GM23338 (cell line): ENCODE results near the gene RCBTB1. TPM values are rescaled to one million over a fixed set of nuclear protein-coding genes. Genes with fewer than 3 reads are reported as not detected.

Experiments
- ATAC-seq: fragments of 200-7000 bp; cut with Tn5 transposase; 3 replicates; pipeline ENCODE4 v1.9.1; 2020
- DNase-seq: peaks from one replicate; pipeline ENCODE4 v3.0.0-alpha.2; 2015; ENCODE audit warnings: low spot score
- H2AFZ ChIP-seq: fragments of 200-600 bp; sonication (generic); 2 replicates; pipeline ENCODE4 v1.8.0; 2016; ENCODE audit warnings: antibody characterized with exemption, mild to moderate bottlenecking, moderate library complexity
- H3F3A ChIP-seq: fragments of 200-600 bp; sonication (generic); replicated peaks from 2 replicates; pipeline ENCODE4 v1.8.0; 2017; ENCODE audit warnings: antibody characterized with exemption, mixed run types, low read depth
- H3K27ac ChIP-seq: fragments of 200-600 bp; sonication (generic); 2 replicates; pipeline ENCODE4 v1.6.1; 2016; ENCODE audit warnings: low read depth
- H3K27me3 ChIP-seq: fragments of 200-600 bp; sonication (generic); 2 replicates; pipeline ENCODE4 v1.8.0; 2016; ENCODE audit warnings: mild to moderate bottlenecking, mixed run types, moderate library complexity; ENCODE audit not compliant: insufficient read depth
- H3K36me3 ChIP-seq: fragments of 200-600 bp; sonication (generic); 2 replicates; pipeline ENCODE4 v1.8.0; 2016; ENCODE audit warnings: mild to moderate bottlenecking; ENCODE audit not compliant: insufficient read depth
- H3K4me1 ChIP-seq: fragments of 200-600 bp; sonication (generic); 2 replicates; pipeline ENCODE4 v1.8.0; 2016; ENCODE audit warnings: mild to moderate bottlenecking, moderate library complexity; ENCODE audit not compliant: insufficient read depth
- H3K4me2 ChIP-seq: fragments of 200-600 bp; sonication (generic); 2 replicates; pipeline ENCODE4 v1.7.1; 2017; ENCODE audit warnings: mixed run types
- H3K4me3 ChIP-seq: fragments of 200-600 bp; sonication (generic); 2 replicates; pipeline ENCODE4 v1.6.1; 2016; ENCODE audit warnings: mixed run types
- H3K79me2 ChIP-seq: fragments of 200-600 bp; sonication (generic); replicated peaks from 2 replicates; pipeline ENCODE4 v1.8.0; 2017; ENCODE audit warnings: mild to moderate bottlenecking; ENCODE audit not compliant: insufficient read depth
- H3K9me2 ChIP-seq: fragments of 200-600 bp; sonication (generic); 2 replicates; pipeline ENCODE4 v1.8.0; 2017; ENCODE audit not compliant: insufficient read depth
- H4K20me1 ChIP-seq: fragments of 200-600 bp; sonication (generic); replicated peaks from 2 replicates; pipeline ENCODE4 v1.8.0; 2017; ENCODE audit warnings: mild to moderate bottlenecking; ENCODE audit not compliant: insufficient read depth
- H3K27ac Mint-ChIP-seq: 2 replicates; pipeline ENCODE4 v1.8.0; 2020; ENCODE audit warnings: inconsistent platforms, mild to moderate bottlenecking, moderate library complexity, mixed read lengths
- H3K27me3 Mint-ChIP-seq: 3 replicates; pipeline ENCODE4 v1.8.0; 2022; ENCODE audit warnings: low read depth, mild to moderate bottlenecking, moderate library complexity, mixed read lengths, inconsistent platforms; ENCODE audit not compliant: insufficient read depth, poor library complexity
- H3K36me3 Mint-ChIP-seq: 3 replicates; pipeline ENCODE4 v1.8.0; 2021; ENCODE audit warnings: low read depth, mild to moderate bottlenecking, inconsistent platforms, moderate library complexity, mixed read lengths
- H3K4me1 Mint-ChIP-seq: 3 replicates; pipeline ENCODE4 v1.8.0; 2020; ENCODE audit warnings: mild to moderate bottlenecking, inconsistent platforms, mixed read lengths
- H3K4me3 Mint-ChIP-seq: 3 replicates; pipeline ENCODE4 v1.8.0; 2021; ENCODE audit warnings: moderate library complexity, mild to moderate bottlenecking, inconsistent platforms, mixed read lengths
- H3K9me3 Mint-ChIP-seq: 3 replicates; pipeline ENCODE4 v1.8.0; 2020; ENCODE audit warnings: moderate library complexity, mild to moderate bottlenecking, inconsistent platforms, mixed read lengths
- CREB1 ChIP-seq: fragments of 250-450 bp; sonication (Bioruptor Pico); IDR thresholded peaks from 2 replicates; pipeline ENCODE4 v1.5.0; 2020; ENCODE audit warnings: low read depth, mild to moderate bottlenecking, moderate library complexity
- CTCF ChIP-seq, 2 experiments: fragments of 200-600 bp in 1 of 2; sonication (generic) in 1 of 2; conservative IDR thresholded peaks; 2 replicates each; pipeline versions ENCODE4 v1.5.1 to v1.6.1; 2016 to 2017; ENCODE audit warnings: antibody characterized with exemption in 2 of 2, low read depth in 2 of 2, mild to moderate bottlenecking in 2 of 2, moderate library complexity in 1 of 2
- ETS1 ChIP-seq: IDR thresholded peaks from 2 replicates; pipeline ENCODE4 v1.6.1; 2016; ENCODE audit warnings: antibody characterized with exemption
- EZH2 ChIP-seq: fragments of 200-600 bp; sonication (generic); IDR thresholded peaks from one replicate; pipeline ENCODE4 v1.8.0; 2017; ENCODE audit warnings: antibody characterized with exemption, mild to moderate bottlenecking, low read depth; ENCODE audit not compliant: unreplicated experiment
- EZH2phosphoT487 ChIP-seq: fragments of 200-600 bp; sonication (generic); IDR thresholded peaks from one replicate; pipeline ENCODE4 v1.8.1; 2018; ENCODE audit warnings: antibody characterized with exemption; ENCODE audit not compliant: unreplicated experiment
- JUNB ChIP-seq: IDR thresholded peaks from one replicate; pipeline ENCODE4 v1.6.1; 2016; ENCODE audit warnings: antibody characterized with exemption; ENCODE audit not compliant: unreplicated experiment
- NANOG ChIP-seq: IDR thresholded peaks from 2 replicates; pipeline ENCODE4 v1.6.1; 2016; ENCODE audit warnings: antibody characterized with exemption, borderline replicate concordance
- POLR2AphosphoS5 ChIP-seq: IDR thresholded peaks from 2 replicates; pipeline ENCODE4 v1.6.1; 2016; ENCODE audit warnings: antibody characterized with exemption, low read depth
- STAT1 ChIP-seq: IDR thresholded peaks from one replicate; pipeline ENCODE4 v1.6.1; 2016; ENCODE audit warnings: antibody characterized with exemption; ENCODE audit not compliant: unreplicated experiment
- ZNF114 ChIP-seq: fragments of 250-450 bp; sonication (Bioruptor Pico); IDR thresholded peaks from 2 replicates; pipeline ENCODE4 v1.5.0; 2020; ENCODE audit warnings: mild to moderate bottlenecking, moderate library complexity
- ZNF331 ChIP-seq: fragments of 250-450 bp; sonication (Bioruptor Pico); IDR thresholded peaks from 2 replicates; pipeline ENCODE4 v1.5.0; 2020; ENCODE audit warnings: low read depth, mild to moderate bottlenecking, moderate library complexity
- polyA plus RNA-seq: library from polyadenylated mRNA; unstranded; fragments of >200 nt; fragmentation: Nextera tagmentation; extraction: Ambion mirVana; gene quantifications from 2 replicates; pipeline ENCODE4 v1.2.1, GENCODE V29; 2016
- total RNA-seq: library from RNA; depleted of rRNA; stranded (reverse); fragments of >200 nt; shearing (Covaris generic); gene quantifications from 2 replicates; pipeline ENCODE4 v1.2.3, GENCODE V29; 2014

RCBTB1 gene
- total and polyA plus RNA-seq, 2 experiments from 2014 or later, result 10.8 to 33.5 TPM

GRCh38 chr13:49559006-49559405 lies 26.4 kb downstream of the RCBTB1 start (continued):
- TF ChIP-seq CTCF (conservative IDR thresholded peaks at IDR 0.05; ENCODE audit: low read depth in 2 of 2) (no peak), EZH2phosphoT487 (no peak), JUNB (no peak), ZNF331 (no peak), STAT1 (no peak), POLR2AphosphoS5 (no peak), ZNF114 (no peak), CREB1 (CRISPR knock-in tag) (no peak)

GRCh38 chr13:49554387-49554786 lies 31.0 kb downstream of the RCBTB1 start:
- H3K27ac ChIP-seq, result no peak overlapping the region
- no peaks in the 10 kb centered on the region for H3K27me3 ChIP-seq
- Mint-ChIP-seq H3K4me3 (no peak overlapping the region), H3K36me3 (peaks cover 44% of the 10 kb centered on the region), H3K4me1 (no peaks in the 10 kb centered on the region), H3K9me3 (no peaks in the 10 kb centered on the region), H3K27ac (no peak overlapping the region), H3K27me3 (peaks cover 2% of the 10 kb centered on the region)
- H3K36me3 ChIP-seq, result peaks cover 16% of the 10 kb centered on the region
- no peaks in the 10 kb centered on the region for H3F3A ChIP-seq
- H3K4me3 ChIP-seq, result no peak overlapping the region
- no peaks in the 10 kb centered on the region for H3K9me2 ChIP-seq
- DNase-seq, result peak; percentile 22
- TF ChIP-seq CTCF (conservative IDR thresholded peaks at IDR 0.05; ENCODE audit: low read depth in 2 of 2) (peak; percentile 30 to 60), EZH2phosphoT487 (no peak)
- peak; percentile 31; the same call in 2 of the 3 replicates for ATAC-seq
- H4K20me1 ChIP-seq, result 0 out of 2 replicates have a peak, but pooled peaks cover 3% of the 10 kb centered on the region
- no peaks in the 10 kb centered on the region for H3K79me2 ChIP-seq
- H3K4me2 ChIP-seq, result no peak overlapping the region
- no peak overlapping the region for H2AFZ ChIP-seq
- H3K4me1 ChIP-seq, result no peaks in the 10 kb centered on the region

- no peaks in the 10 kb centered on the region for H3K79me2 ChIP-seq
- peaks cover 13% of the 10 kb centered on the region for H3K36me3 ChIP-seq
- H3K27me3 Mint-ChIP-seq, result peaks cover 2% of the 10 kb centered on the region
- no peaks in the 10 kb centered on the region for H3K9me3 Mint-ChIP-seq
- no peaks in the 10 kb centered on the region for H3K4me1 Mint-ChIP-seq
- H3K36me3 Mint-ChIP-seq, result peaks cover 42% of the 10 kb centered on the region
- no peak for DNase-seq
- H3K27ac ChIP-seq, result no peak overlapping the region
- no peak overlapping the region for H2AFZ ChIP-seq
- H3K4me3 ChIP-seq, result no peak overlapping the region
- no peak overlapping the region for H3K4me3 Mint-ChIP-seq
- no peak overlapping the region for H3K27ac Mint-ChIP-seq
- no peaks in the 10 kb centered on the region for H3K27me3 ChIP-seq
- 0 out of 2 replicates have a peak, but pooled peaks cover 3% of the 10 kb centered on the region for H4K20me1 ChIP-seq
- H3K9me2 ChIP-seq, result no peaks in the 10 kb centered on the region
- no peak for ATAC-seq
- no peaks in the 10 kb centered on the region for H3K4me1 ChIP-seq
- no peak overlapping the region for H3K4me2 ChIP-seq
- no peaks in the 10 kb centered on the region for H3F3A ChIP-seq
- TF ChIP-seq STAT1 (no peak), ETS1 (no peak), NANOG (no peak), ZNF331 (no peak), EZH2phosphoT487 (no peak), POLR2AphosphoS5 (no peak), EZH2 (no peak), CTCF (conservative IDR thresholded peaks at IDR 0.05; ENCODE audit: low read depth in 2 of 2) (no peak), ZNF114 (no peak)
These were observed 31.5 kb downstream of the RCBTB1 start for GRCh38 chr13:49553888-49554287.
